Neural cell (in vitro differentiated cells): ENCODE data around the gene GMPS.

Experiments
- CTCF ChIP-seq: fragments of 450-650 bp; IDR thresholded peaks from 2 replicates; pipeline ENCODE4 v1.5.1; 2014; ENCODE audit warnings: antibody characterized with exemption, mild to moderate bottlenecking, moderate library complexity; ENCODE audit not compliant: poor library complexity, severe bottlenecking
- EP300 ChIP-seq: fragments of 450-650 bp; conservative IDR thresholded peaks from 2 replicates; pipeline ENCODE4 v1.6.1; 2014; ENCODE audit warnings: antibody characterized with exemption, mild to moderate bottlenecking, moderate library complexity; ENCODE audit not compliant: poor library complexity, severe bottlenecking
- EZH2 ChIP-seq: fragments of 200-600, 300-800 bp; shearing (Covaris generic), sonication (generic); IDR thresholded peaks from 2 replicates; pipeline ENCODE4 v1.6.1; 2014; ENCODE audit warnings: antibody characterized with exemption, low read length, borderline replicate concordance, mild to moderate bottlenecking; ENCODE audit not compliant: insufficient read depth, poor library complexity, severe bottlenecking
- MXI1 ChIP-seq: fragments of 450-650 bp; conservative IDR thresholded peaks from 2 replicates; pipeline ENCODE4 v1.6.1; 2014; ENCODE audit warnings: antibody characterized with exemption, mild to moderate bottlenecking; ENCODE audit not compliant: poor library complexity, severe bottlenecking
- POLR2AphosphoS5 ChIP-seq: IDR thresholded peaks from 2 replicates; pipeline ENCODE4 v1.6.1; 2012
- RAD21 ChIP-seq: fragments of 450-650 bp; conservative IDR thresholded peaks from 2 replicates; pipeline ENCODE4 v1.6.1; 2014; ENCODE audit warnings: antibody characterized with exemption, mild to moderate bottlenecking, moderate library complexity
- SMC3 ChIP-seq: fragments of 450-650 bp; conservative IDR thresholded peaks from 2 replicates; pipeline ENCODE4 v1.6.1; 2014; ENCODE audit warnings: antibody characterized with exemption, mild to moderate bottlenecking, moderate library complexity; ENCODE audit not compliant: poor library complexity
- TAF1 ChIP-seq: IDR thresholded peaks from 2 replicates; pipeline ENCODE4 v1.6.1; 2012; ENCODE audit warnings: low read depth

- TF ChIP-seq POLR2AphosphoS5 = no peak
- TF ChIP-seq CTCF = no peak
- no peak for TF ChIP-seq EP300
- no peak for TF ChIP-seq RAD21
- TF ChIP-seq TAF1 = no peak
- TF ChIP-seq EZH2 = no peak
- no peak for TF ChIP-seq SMC3
- TF ChIP-seq MXI1 = no peak
Measured at GRCh38 chr3:155919728-155920127, 49.3 kb downstream of the GMPS start.
